Measurements from ENCODE around the gene GNL2.
A peak's percentile ranks its signal among the peaks of the same experiment; 100 is the strongest.

GNL2 gene

GRCh38 chr1:37595440-37596181 is at the start of gene GNL2:
GNL2 (minus strand) TSS chr1:37595937; CDS start chr1:37595822, 115 bp downstream.
- DNase-seq (ENCODE audit: low read depth): peak; percentile 96
- TF ChIP-seq POLR2A (IDR thresholded peaks at IDR 0.05; ENCODE audit: extremely low read depth, insufficient read length): peak; percentile 91
- TF ChIP-seq MAX (IDR thresholded peaks at IDR 0.05; ENCODE audit: low read depth, low read length): peak; percentile 99
- TF ChIP-seq MYC (IDR thresholded peaks at IDR 0.05; ENCODE audit: low read depth, low read length): peak; percentile 98
- TF ChIP-seq, protein P1, sequence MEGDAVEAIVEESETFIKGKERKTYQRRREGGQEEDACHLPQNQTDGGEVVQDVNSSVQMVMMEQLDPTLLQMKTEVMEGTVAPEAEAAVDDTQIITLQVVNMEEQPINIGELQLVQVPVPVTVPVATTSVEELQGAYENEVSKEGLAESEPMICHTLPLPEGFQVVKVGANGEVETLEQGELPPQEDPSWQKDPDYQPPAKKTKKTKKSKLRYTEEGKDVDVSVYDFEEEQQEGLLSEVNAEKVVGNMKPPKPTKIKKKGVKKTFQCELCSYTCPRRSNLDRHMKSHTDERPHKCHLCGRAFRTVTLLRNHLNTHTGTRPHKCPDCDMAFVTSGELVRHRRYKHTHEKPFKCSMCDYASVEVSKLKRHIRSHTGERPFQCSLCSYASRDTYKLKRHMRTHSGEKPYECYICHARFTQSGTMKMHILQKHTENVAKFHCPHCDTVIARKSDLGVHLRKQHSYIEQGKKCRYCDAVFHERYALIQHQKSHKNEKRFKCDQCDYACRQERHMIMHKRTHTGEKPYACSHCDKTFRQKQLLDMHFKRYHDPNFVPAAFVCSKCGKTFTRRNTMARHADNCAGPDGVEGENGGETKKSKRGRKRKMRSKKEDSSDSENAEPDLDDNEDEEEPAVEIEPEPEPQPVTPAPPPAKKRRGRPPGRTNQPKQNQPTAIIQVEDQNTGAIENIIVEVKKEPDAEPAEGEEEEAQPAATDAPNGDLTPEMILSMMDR (IDR thresholded peaks at IDR 0.05; ENCODE audit: low read depth, low read length): no peak
- H3K4me3 ChIP-seq (ENCODE audit: low read depth, low read length): peak within 1 kb of the TSS; percentile 99

DNA sequence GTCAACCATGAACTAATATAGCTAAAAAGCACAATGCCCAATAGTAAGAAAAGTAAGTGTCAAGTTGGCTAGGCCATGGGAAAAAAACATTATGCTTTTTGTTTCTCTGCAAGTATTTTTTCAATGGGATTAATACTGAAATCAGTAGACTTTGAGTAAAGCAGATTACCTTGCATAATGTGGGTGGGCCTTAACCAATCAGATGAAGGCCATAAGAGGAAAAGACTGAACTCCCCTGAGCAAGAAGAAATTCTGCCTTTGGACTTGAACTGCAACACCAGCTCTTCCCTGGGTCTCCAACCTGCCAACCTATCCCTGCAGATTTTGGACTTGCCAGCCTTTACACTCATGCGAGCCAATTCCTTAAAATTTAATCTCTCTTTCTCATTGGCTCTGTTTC is 45.3 kb upstream of the GNL2 start:
- TF ChIP-seq, protein P1 (IDR thresholded peaks at IDR 0.05; ENCODE audit: low read depth, low read length): no peak
- TF ChIP-seq MYC (IDR thresholded peaks at IDR 0.05; ENCODE audit: low read depth, low read length): no peak
- no peak for TF ChIP-seq MAX (IDR thresholded peaks at IDR 0.05; ENCODE audit: low read depth, low read length)
- TF ChIP-seq POLR2A (IDR thresholded peaks at IDR 0.05; ENCODE audit: extremely low read depth, insufficient read length): no peak
- no peak overlapping the region for H3K4me3 ChIP-seq (ENCODE audit: low read depth, low read length)
- no peak for DNase-seq (ENCODE audit: low read depth)

- no peak overlapping the region for H3K4me3 ChIP-seq (ENCODE audit: low read depth, low read length)
- TF ChIP-seq, protein P1 (IDR thresholded peaks at IDR 0.05; ENCODE audit: low read depth, low read length): no peak
- TF ChIP-seq MAX (IDR thresholded peaks at IDR 0.05; ENCODE audit: low read depth, low read length): no peak
- no peak for TF ChIP-seq POLR2A (IDR thresholded peaks at IDR 0.05; ENCODE audit: extremely low read depth, insufficient read length)
- TF ChIP-seq MYC (IDR thresholded peaks at IDR 0.05; ENCODE audit: low read depth, low read length): no peak
- DNase-seq (ENCODE audit: low read depth): no peak
These were observed 40.7 kb upstream of the GNL2 start for GRCh38 chr1:37636435-37636834.

DNA sequence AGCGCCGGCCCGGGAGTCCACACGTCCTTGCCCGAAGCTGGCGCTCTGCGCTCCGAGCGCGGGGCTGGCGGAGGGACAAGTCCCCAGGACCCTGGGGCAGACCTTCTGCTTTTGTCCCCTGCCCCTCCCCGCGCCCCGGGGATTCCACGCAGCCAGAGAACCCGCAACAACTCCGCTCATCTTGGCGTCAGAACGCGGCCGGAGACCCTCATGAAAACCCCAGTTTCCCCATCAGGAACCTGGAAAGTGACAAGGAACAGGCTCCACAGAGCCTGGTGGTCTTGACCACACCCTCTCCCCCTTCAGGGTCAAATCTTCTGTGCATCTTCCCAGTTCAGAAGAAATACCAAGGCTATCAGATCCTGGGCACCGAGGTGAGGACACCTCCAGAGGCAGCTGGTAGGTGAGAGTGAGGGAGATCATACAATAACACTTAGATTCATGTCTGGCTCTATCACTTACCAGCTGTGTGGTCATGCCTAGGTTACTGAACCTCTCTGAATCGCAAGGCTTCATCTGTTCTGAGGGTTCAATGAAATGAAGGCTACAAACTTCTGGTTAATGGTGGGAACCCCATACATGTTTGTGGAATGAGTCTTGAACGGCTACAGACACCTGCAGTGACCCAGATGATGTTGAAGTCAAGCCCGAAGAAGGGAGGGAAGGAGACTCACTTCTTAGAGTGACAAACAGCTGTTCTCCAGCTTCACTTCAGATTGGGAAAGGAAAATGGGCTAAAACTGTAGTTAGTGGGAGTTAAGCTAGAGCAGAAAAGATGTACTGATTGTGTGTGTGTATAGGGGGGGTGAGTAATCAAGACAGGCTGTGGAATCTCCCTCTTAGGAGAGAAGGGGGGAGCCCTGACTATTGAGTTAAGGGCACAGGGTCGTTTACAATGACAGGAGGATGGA is 39.5 kb upstream of the GNL2 start:
- DNase-seq (ENCODE audit: low read depth): no peak
- H3K4me3 ChIP-seq (ENCODE audit: low read depth, low read length): no peak overlapping the region
- no peak for TF ChIP-seq MYC (IDR thresholded peaks at IDR 0.05; ENCODE audit: low read depth, low read length)
- no peak for TF ChIP-seq POLR2A (IDR thresholded peaks at IDR 0.05; ENCODE audit: extremely low read depth, insufficient read length)
- TF ChIP-seq, protein P1 (IDR thresholded peaks at IDR 0.05; ENCODE audit: low read depth, low read length): no peak
- TF ChIP-seq MAX (IDR thresholded peaks at IDR 0.05; ENCODE audit: low read depth, low read length): no peak

- peak; percentile 33 for DNase-seq (ENCODE audit: low read depth)
- TF ChIP-seq MYC (IDR thresholded peaks at IDR 0.05; ENCODE audit: low read depth, low read length): no peak
- TF ChIP-seq MAX (IDR thresholded peaks at IDR 0.05; ENCODE audit: low read depth, low read length): no peak
- TF ChIP-seq, protein P1 (IDR thresholded peaks at IDR 0.05; ENCODE audit: low read depth, low read length): no peak
- no peak for TF ChIP-seq POLR2A (IDR thresholded peaks at IDR 0.05; ENCODE audit: extremely low read depth, insufficient read length)
- H3K4me3 ChIP-seq (ENCODE audit: low read depth, low read length): no peak within 1 kb of the TSS
These were observed 38.7 kb upstream of the GNL2 start, which contains the start of gene RSPO1 for GRCh38 chr1:37634244-37634991. RSPO1 (minus strand) TSS chr1:37634892; CDS start chr1:37629661, 5,231 bp downstream.
